ENCODE results near the gene ANKRD36. TPM values are rescaled to one million over a fixed set of nuclear protein-coding genes. Genes with fewer than 3 reads are reported as not detected.
A peak's percentile ranks its signal among the peaks of the same experiment; 100 is the strongest.
"Not testable (repeated sequence)": the region's sequence is repeated elsewhere in the genome, so short reads cannot be mapped to it uniquely, and the experiment has no call there.

The ANKRD36 gene
- total and polyA plus RNA-seq, 10 of the 15 experiments (the other 5 are each of a cell fraction or from before 2014, with no cell fraction given): 8.1 to 19.5 (median 13.0) TPM

- 0 out of 2 replicates have a peak within 1 kb of the TSS, but pooled peaks have one; percentile 33 for H3K4me2 ChIP-seq (ENCODE audit: control insufficient read depth, insufficient read depth)
- intact Hi-C loops (cut with micrococcal nuclease; ENCODE audit: unreplicated experiment); H3K27ac ChIP-seq (ENCODE audit: control insufficient read depth, insufficient read depth); FAIRE-seq; in situ Hi-C loops (cut with MboI); H3K9me3 ChIP-seq (replicated peaks; ENCODE audit: control insufficient read depth, insufficient read depth, low read length); H4K20me1 ChIP-seq (ENCODE audit: control insufficient read depth, insufficient read depth); H3K9ac ChIP-seq (ENCODE audit: control insufficient read depth, insufficient read depth, low read length); H3K27me3 ChIP-seq (replicated peaks in 1 of 2; ENCODE audit: control insufficient read depth in 2 of 2, insufficient read depth in 2 of 2, low read length in 1 of 2); H3K36me3 ChIP-seq (ENCODE audit: control insufficient read depth in 2 of 2, insufficient read depth in 2 of 2, low read length in 1 of 2); DNase-seq (ENCODE audit: low read depth, low spot score); H3K79me2 ChIP-seq (ENCODE audit: control insufficient read depth, insufficient read depth, low read length); H3K4me1 ChIP-seq (ENCODE audit: control insufficient read depth, insufficient read depth, low read length): not testable (repeated sequence)
- SMC1A ChIA-PET (ENCODE audit: uncharacterized antibody, unreplicated experiment): interaction anchor here (1.6 kb wide), 1 partner anchor 237 kb away, joined by 3 read pairs; the partner anchor contains the start of gene ANKRD39
- RAD21 ChIA-PET (ENCODE audit: unreplicated experiment): interaction anchor here (0.9 kb wide), 1 partner anchor 237 kb away, joined by 3 read pairs; the partner anchor contains the start of gene ANKRD39
- TSS peak; percentile 80 for BruUV-seq (replicated peaks)
- peak within 1 kb of the TSS; percentile 39 for H2AFZ ChIP-seq (ENCODE audit: control insufficient read depth, low read depth, low read length)
- H3K4me3 ChIP-seq: peak within 1 kb of the TSS; percentile 34
- CTCF ChIA-PET: interaction anchor here (1.4 kb wide), 1 partner anchor 17 kb away, joined by 7 read pairs; the partner anchor contains the start of gene ANKRD36
- WGBS (ENCODE audit: insufficient coverage, insufficient replicate concordance, low lambda C conversion rate, missing lambda C conversion rate): 8% methylated on average over 24 of the region's 48 CpGs
- TF ChIP-seq CREM (IDR thresholded peaks at IDR 0.05; ENCODE audit: low read depth) (peak; percentile 63; the same call in 1 of the 2 replicates), CREB1 (IDR thresholded peaks at IDR 0.05; ENCODE audit: low read depth) (peak; percentile 53; the same call in 1 of the 2 replicates)
- peak; percentile 97 for ATAC-seq
- POLR2A ChIA-PET: interaction anchor here (1.0 kb wide), 1 partner anchor 18 kb away, joined by 5 read pairs; the partner anchor contains the start of gene ANKRD36
Measured at GRCh38 chr2:97094772-97095611, 18.0 kb upstream of the ANKRD36 start, which contains the start of gene FAHD2B. Gene FAHD2B, minus strand, starts transcription at chr2:97094882. Its CDS starts 3,176 bp downstream, at chr2:97091706.

GRCh38 chr2:97095661-97096060 is 17.3 kb upstream of the ANKRD36 start:
- H3K4me2 ChIP-seq (ENCODE audit: control insufficient read depth, insufficient read depth): 0 out of 2 replicates have a peak overlapping the region, but pooled peaks have one; percentile 33
- peak overlapping the region; percentile 16; the same call in 1 of the 2 replicates for H3K4me3 ChIP-seq
- ATAC-seq (no peak), FAIRE-seq (no peak), DNase-seq (ENCODE audit: low read depth, low spot score) (no peak)
- H2AFZ ChIP-seq (ENCODE audit: control insufficient read depth, low read depth, low read length): no peak overlapping the region; the same call in 1 of the 2 replicates
- SMC1A ChIA-PET (ENCODE audit: uncharacterized antibody, unreplicated experiment): interaction anchor here (1.6 kb wide), 1 partner anchor 238 kb away, joined by 3 read pairs; the partner anchor contains the start of gene ANKRD39
- intact Hi-C loops (cut with micrococcal nuclease; ENCODE audit: unreplicated experiment) (no loop called here), in situ Hi-C loops (cut with MboI) (no loop called here)
- WGBS (ENCODE audit: insufficient coverage, insufficient replicate concordance, low lambda C conversion rate, missing lambda C conversion rate): 77% methylated on average over 12 of the region's 12 CpGs
- no peaks in the 10 kb centered on the region for H4K20me1 ChIP-seq (ENCODE audit: control insufficient read depth, insufficient read depth)
- no peak overlapping the region for H3K9ac ChIP-seq (ENCODE audit: control insufficient read depth, insufficient read depth, low read length)
- H3K79me2 ChIP-seq (ENCODE audit: control insufficient read depth, insufficient read depth, low read length): no peaks in the 10 kb centered on the region
- no peaks in the 10 kb centered on the region for H3K4me1 ChIP-seq (ENCODE audit: control insufficient read depth, insufficient read depth, low read length)
- no peak overlapping the region for H3K27ac ChIP-seq (ENCODE audit: control insufficient read depth, insufficient read depth)
- RAD21 ChIA-PET (ENCODE audit: unreplicated experiment): interaction anchor here (0.9 kb wide), 1 partner anchor 238 kb away, joined by 3 read pairs; the partner anchor contains the start of gene ANKRD39
- POLR2A ChIA-PET: interaction anchor here (1.0 kb wide), 1 partner anchor 17 kb away, joined by 5 read pairs; the partner anchor contains the start of gene ANKRD36
- BruUV-seq (replicated peaks): no TSS peak
- H3K27me3 ChIP-seq (replicated peaks in 1 of 2; ENCODE audit: control insufficient read depth in 2 of 2, insufficient read depth in 2 of 2, low read length in 1 of 2): no peaks in the 10 kb centered on the region
- CTCF ChIA-PET: interaction anchor here (1.4 kb wide), 1 partner anchor 17 kb away, joined by 7 read pairs; the partner anchor contains the start of gene ANKRD36
- H3K36me3 ChIP-seq (ENCODE audit: control insufficient read depth in 2 of 2, insufficient read depth in 2 of 2, low read length in 1 of 2): no peaks in the 10 kb centered on the region
- no peaks in the 10 kb centered on the region; the same call in 2 of the 3 replicates for H3K9me3 ChIP-seq (replicated peaks; ENCODE audit: control insufficient read depth, insufficient read depth, low read length)
- TF ChIP-seq HDGF (IDR thresholded peaks at IDR 0.05): no peak
- no peak for TF ChIP-seq NFYB (IDR thresholded peaks at IDR 0.05; ENCODE audit: insufficient read depth, low read depth, low read length)
- no peak for TF ChIP-seq RAD51 (IDR thresholded peaks at IDR 0.05)
- TF ChIP-seq RUNX3 (IDR thresholded peaks at IDR 0.05; ENCODE audit: low read length): no peak
- TF ChIP-seq NBN (IDR thresholded peaks at IDR 0.05): no peak
- no peak for TF ChIP-seq SIN3A (IDR thresholded peaks at IDR 0.05; ENCODE audit: low read depth, low read length)
- TF ChIP-seq EZH2 (IDR thresholded peaks at IDR 0.05; ENCODE audit: borderline replicate concordance, control insufficient read depth, low read depth, low read length): no peak
- TF ChIP-seq PML (IDR thresholded peaks at IDR 0.05; ENCODE audit: low read length): no peak
- TF ChIP-seq, protein P1, sequence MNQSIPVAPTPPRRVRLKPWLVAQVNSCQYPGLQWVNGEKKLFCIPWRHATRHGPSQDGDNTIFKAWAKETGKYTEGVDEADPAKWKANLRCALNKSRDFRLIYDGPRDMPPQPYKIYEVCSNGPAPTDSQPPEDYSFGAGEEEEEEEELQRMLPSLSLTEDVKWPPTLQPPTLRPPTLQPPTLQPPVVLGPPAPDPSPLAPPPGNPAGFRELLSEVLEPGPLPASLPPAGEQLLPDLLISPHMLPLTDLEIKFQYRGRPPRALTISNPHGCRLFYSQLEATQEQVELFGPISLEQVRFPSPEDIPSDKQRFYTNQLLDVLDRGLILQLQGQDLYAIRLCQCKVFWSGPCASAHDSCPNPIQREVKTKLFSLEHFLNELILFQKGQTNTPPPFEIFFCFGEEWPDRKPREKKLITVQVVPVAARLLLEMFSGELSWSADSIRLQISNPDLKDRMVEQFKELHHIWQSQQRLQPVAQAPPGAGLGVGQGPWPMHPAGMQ (IDR thresholded peaks at IDR 0.05; ENCODE audit: borderline replicate concordance): no peak
- no peak for TF ChIP-seq PAX5 (IDR thresholded peaks at IDR 0.05; ENCODE audit: borderline replicate concordance, low read depth, low read length)
